DND-41 (cell line): ENCODE data around the gene NUBP2.

Experiments used
- ATAC-seq: fragments of 200-7000 bp; cut with Tn5 transposase; 3 replicates; pipeline ENCODE4 v1.9.1; 2021; ENCODE audit warnings: low read depth; ENCODE audit not compliant: insufficient read depth
- DNase-seq: peaks from one replicate; pipeline ENCODE4 v3.0.0-alpha.2; 2020
- H2AFZ ChIP-seq: 2 replicates; pipeline ENCODE4 v1.6.0; 2012; ENCODE audit warnings: low read depth, low read length
- H3K27ac ChIP-seq: 2 replicates; pipeline ENCODE4 v1.5.1; 2012; ENCODE audit warnings: low read length, inconsistent platforms
- H3K27me3 ChIP-seq: fragments of 200-600 bp; sonication (generic); 2 replicates; pipeline ENCODE4 v1.6.0; 2012; ENCODE audit warnings: low read length, mild to moderate bottlenecking, inconsistent platforms; ENCODE audit not compliant: insufficient read depth, poor library complexity
- H3K36me3 ChIP-seq: 2 replicates; pipeline ENCODE4 v1.5.1; 2012; ENCODE audit warnings: low read length, inconsistent platforms; ENCODE audit not compliant: insufficient read depth
- H3K4me1 ChIP-seq: 2 replicates; pipeline ENCODE4 v1.5.1; 2012; ENCODE audit warnings: mild to moderate bottlenecking, low read length; ENCODE audit not compliant: insufficient read depth
- H3K4me2 ChIP-seq: 2 replicates; pipeline ENCODE4 v1.6.0; 2012; ENCODE audit warnings: mild to moderate bottlenecking, moderate library complexity, low read length, inconsistent platforms; ENCODE audit not compliant: insufficient read depth
- H3K4me3 ChIP-seq, 2 experiments: fragments of 200-600 bp in 1 of 2; shearing (Covaris generic) in 1 of 2; 2 replicates each; pipeline ENCODE4 v1.5.1; 2012 to 2016; ENCODE audit warnings: inconsistent platforms in 2 of 2, low read length in 2 of 2, mild to moderate bottlenecking in 2 of 2, low read depth in 1 of 2, moderate library complexity in 1 of 2
- H3K79me2 ChIP-seq: 2 replicates; pipeline ENCODE4 v1.6.0; 2012; ENCODE audit warnings: low read length, inconsistent platforms; ENCODE audit not compliant: insufficient read depth
- H3K9ac ChIP-seq: 2 replicates; pipeline ENCODE4 v1.6.0; 2012; ENCODE audit warnings: low read depth, mild to moderate bottlenecking, inconsistent platforms, low read length, moderate library complexity
- H3K9me3 ChIP-seq: 2 replicates; pipeline ENCODE4 v1.5.1; 2012; ENCODE audit warnings: low read length, moderate library complexity, mild to moderate bottlenecking, inconsistent platforms; ENCODE audit not compliant: insufficient read depth, severe bottlenecking
- H4K20me1 ChIP-seq: 2 replicates; pipeline ENCODE4 v1.6.0; 2012; ENCODE audit warnings: low read length; ENCODE audit not compliant: insufficient read depth
- CTCF ChIP-seq: IDR thresholded peaks from 2 replicates; pipeline ENCODE4 v1.5.1; 2012; ENCODE audit warnings: borderline replicate concordance, low read length, moderate library complexity, mild to moderate bottlenecking; ENCODE audit not compliant: poor library complexity, severe bottlenecking; ENCODE audit errors: extremely low read depth
- EZH2 ChIP-seq: IDR thresholded peaks from 3 replicates; pipeline ENCODE4 v1.6.1; 2012; ENCODE audit warnings: borderline replicate concordance, low read depth, mild to moderate bottlenecking, moderate library complexity, low read length, inconsistent platforms; ENCODE audit not compliant: severe bottlenecking

Gene NUBP2

GRCh38 chr16:1788095-1788707 is 5.4 kb downstream of the NUBP2 start:
- H2AFZ ChIP-seq, result no peak overlapping the region
- H3K4me2 ChIP-seq, result no peak overlapping the region
- DNase-seq, result no peak
- H3K9ac ChIP-seq, result no peak overlapping the region
- no peak for TF ChIP-seq CTCF
- TF ChIP-seq EZH2, result no peak
- peaks cover 65% of the 10 kb centered on the region for H3K36me3 ChIP-seq
- H3K9me3 ChIP-seq, result no peaks in the 10 kb centered on the region
- peaks cover 79% of the 10 kb centered on the region for H4K20me1 ChIP-seq
- no peaks in the 10 kb centered on the region for H3K27me3 ChIP-seq
- H3K4me3 ChIP-seq, result no peak overlapping the region
- no peak overlapping the region for H3K27ac ChIP-seq
- ATAC-seq, result no peak
- peaks cover 49% of the 10 kb centered on the region for H3K79me2 ChIP-seq
- peaks cover 25% of the 10 kb centered on the region for H3K4me1 ChIP-seq

- Histone ChIP-seq H3K4me3 (no peak overlapping the region), H3K27ac (no peak overlapping the region), H4K20me1 (peaks cover 76% of the 10 kb centered on the region), H3K9me3 (no peaks in the 10 kb centered on the region), H3K27me3 (no peaks in the 10 kb centered on the region), H3K36me3 (peaks cover 63% of the 10 kb centered on the region), H3K79me2 (peaks cover 45% of the 10 kb centered on the region), H2AFZ (no peak overlapping the region), H3K4me1 (peaks cover 24% of the 10 kb centered on the region), H3K9ac (no peak overlapping the region), H3K4me2 (no peak overlapping the region)
- no peak for DNase-seq
- no peak for TF ChIP-seq EZH2
- TF ChIP-seq CTCF, result no peak
- ATAC-seq, result peak; percentile 18; the same call in 1 of the 3 replicates
Measured at GRCh38 chr16:1788708-1789100, 5.9 kb downstream of the NUBP2 start.

GRCh38 chr16:1789643-1790045 is 6.9 kb downstream of the NUBP2 start:
- Histone ChIP-seq H3K36me3 (peaks cover 63% of the 10 kb centered on the region), H3K79me2 (peaks cover 36% of the 10 kb centered on the region), H4K20me1 (peaks cover 67% of the 10 kb centered on the region), H2AFZ (no peak overlapping the region), H3K4me2 (no peak overlapping the region), H3K9me3 (no peaks in the 10 kb centered on the region), H3K27ac (no peak overlapping the region), H3K9ac (no peak overlapping the region), H3K4me3 (no peak overlapping the region), H3K4me1 (peaks cover 15% of the 10 kb centered on the region), H3K27me3 (no peaks in the 10 kb centered on the region)
- DNase-seq (peak; percentile 5), ATAC-seq (no peak)
- TF ChIP-seq EZH2 (no peak), CTCF (no peak)
